Measurements from ENCODE around the gene PHOX2B. TPM values are rescaled to one million over a fixed set of nuclear protein-coding genes. Genes with fewer than 3 reads are reported as not detected.

PHOX2B gene
- not detected in 2 replicates for total RNA-seq

DNA sequence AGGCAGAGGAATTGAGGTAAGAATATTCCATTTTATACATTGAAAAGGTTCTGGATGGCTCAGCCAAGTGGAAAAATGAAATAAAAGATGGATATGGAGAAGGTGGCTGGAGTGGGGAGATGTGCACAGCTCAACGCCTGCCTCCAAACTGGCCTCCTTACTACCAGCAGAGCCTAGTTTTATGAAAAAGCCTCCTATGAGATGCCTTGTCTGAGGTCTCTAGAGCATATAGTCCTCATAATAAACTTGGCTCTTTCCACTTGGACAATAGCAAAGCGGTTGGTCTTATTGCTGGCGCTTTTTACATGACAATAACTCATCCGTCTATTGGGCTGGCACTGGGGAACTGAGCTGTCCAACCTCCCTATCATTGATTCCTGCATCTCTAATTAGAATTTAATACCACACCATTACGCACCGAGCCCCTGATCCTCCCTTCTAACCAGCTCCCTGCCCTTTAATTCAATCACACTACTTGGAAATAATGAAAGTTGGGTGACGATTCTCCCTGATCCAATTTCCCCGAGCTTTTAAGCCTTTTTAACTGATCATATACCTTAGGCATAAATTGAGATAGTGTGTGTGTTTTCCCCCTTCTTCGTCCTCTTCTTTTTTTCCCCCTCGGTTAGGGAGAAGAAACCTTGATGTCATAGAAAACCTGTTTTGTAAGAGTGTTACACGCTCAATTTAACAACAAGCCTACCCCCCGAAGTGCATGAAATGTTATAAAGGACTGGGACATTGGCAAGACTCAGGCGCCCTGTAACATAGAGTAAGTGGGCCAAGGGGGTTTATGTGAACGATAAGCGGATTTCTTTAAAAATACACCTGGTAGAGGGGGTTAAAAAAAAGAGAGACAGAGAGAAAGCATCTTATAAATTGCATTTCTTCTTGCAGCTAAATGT lies at the start of gene PHOX2B:
PHOX2B (minus strand) TSS at position 155 of the 905 bp plus-strand sequence; CDS start at position 40, 115 bp downstream.

Other genes starting within 250 kb of the PHOX2B start
- gene LIMCH1, start 210.6 kb downstream of the PHOX2B start, total RNA-seq: 29.8 and 48.2 TPM in 2 replicates
- gene TMEM33, start 186.7 kb upstream of the PHOX2B start, total RNA-seq: 43.1 and 48.8 TPM in 2 replicates
- gene DCAF4L1, start 233.0 kb upstream of the PHOX2B start, total RNA-seq: under 0.01 and 0.17 TPM in 2 replicates
- 48.5 and 52.0 TPM in 2 replicates for gene SLC30A9, start 241.8 kb upstream of the PHOX2B start, total RNA-seq

All from dermis lymphatic vessel endothelial cell (primary cell).